ENCODE data around the gene OR13C3. TPM values are rescaled to one million over a fixed set of nuclear protein-coding genes. Genes with fewer than 3 reads are reported as not detected.

OR13C3 gene
- polyA plus RNA-seq, 3 donors: not detected

DNA sequence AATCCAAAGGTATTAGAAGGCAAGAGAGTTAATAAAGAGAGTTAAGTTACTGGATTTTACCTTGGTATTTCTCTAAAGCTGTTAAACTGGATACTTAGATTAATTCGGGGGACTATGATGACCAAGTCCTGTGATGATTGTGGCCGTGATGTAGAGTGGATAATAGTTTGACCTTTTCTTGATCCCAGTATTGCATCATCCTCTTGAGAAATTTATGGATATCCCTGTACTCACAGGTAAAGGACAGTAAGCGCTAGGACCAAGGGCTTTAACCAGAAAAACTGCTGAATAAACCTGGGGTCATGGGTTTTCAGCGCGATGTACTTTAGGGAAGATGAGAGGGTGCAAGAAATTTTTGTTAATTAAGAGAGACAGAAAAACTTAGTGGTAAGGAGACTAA, 40.6 kb upstream of the OR13C3 start:
- no peak overlapping the region for H3K4me3 Mint-ChIP-seq

DNA sequence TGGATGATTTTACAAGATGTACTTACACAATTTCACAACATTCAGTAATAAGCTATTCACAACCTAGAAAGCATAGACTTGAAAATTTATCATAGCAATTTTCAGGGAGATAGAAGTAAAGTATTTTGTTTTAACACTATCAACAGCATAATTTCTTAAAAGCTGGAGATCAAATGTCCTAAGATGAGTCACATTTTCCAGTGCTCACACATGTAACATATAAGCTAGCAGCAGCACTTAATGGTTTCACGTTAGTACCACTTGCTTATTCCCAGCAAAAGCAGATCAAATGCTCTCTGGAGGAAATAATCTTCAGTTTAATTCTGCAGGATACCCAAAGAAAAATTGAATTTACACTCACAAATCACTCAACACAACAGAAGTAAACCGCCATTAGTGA, 38.8 kb upstream of the OR13C3 start:
- Histone ChIP-seq H3K27ac (ENCODE audit: low read depth in 1 of 2, low read length in 2 of 2) (no peak overlapping the region), H3K4me3 (replicated peaks in 1 of 3; ENCODE audit: low read depth in 2 of 3, low read length in 3 of 3) (no peak overlapping the region), H4K20me1 (ENCODE audit: insufficient read depth, low read length) (no peaks in the 10 kb centered on the region), H3K79me2 (ENCODE audit: insufficient read depth, low read length) (no peaks in the 10 kb centered on the region), H3K4me2 (replicated peaks; ENCODE audit: extremely low read depth, low read length, poor library complexity, severe bottlenecking) (no peak overlapping the region), H3K36me3 (replicated peaks in 1 of 2; ENCODE audit: control insufficient read depth in 1 of 2, insufficient read depth in 2 of 2, low read length in 2 of 2) (no peaks in the 10 kb centered on the region), H3K4me1 (ENCODE audit: control insufficient read depth in 1 of 2, insufficient read depth in 2 of 2, low read length in 2 of 2) (no peaks in the 10 kb centered on the region), H2AFZ (ENCODE audit: insufficient read depth, low read depth, low read length, poor library complexity, severe bottlenecking) (no peak overlapping the region), H3K27me3 (ENCODE audit: control insufficient read depth in 2 of 2, insufficient read depth in 2 of 2, low read length in 2 of 2) (no peaks in the 10 kb centered on the region), H3K9ac (ENCODE audit: insufficient read depth, low read length, poor library complexity, severe bottlenecking) (no peak overlapping the region), H3K9me3 (replicated peaks in 1 of 2; ENCODE audit: control insufficient read depth in 1 of 2, insufficient read depth in 1 of 2, low read length in 2 of 2) (no peaks in the 10 kb centered on the region)
- Mint-ChIP-seq H3K27me3 (ENCODE audit: low read depth in 3 of 3) (no peaks in the 10 kb centered on the region), H3K4me1 (no peaks in the 10 kb centered on the region), H3K4me3 (no peak overlapping the region), H3K9me3 (peaks cover 0 to 11% (median 7%) of the 10 kb centered on the region in 7 donors), H3K36me3 (no peaks in the 10 kb centered on the region), H3K27ac (no peak overlapping the region)
- intact Hi-C loops (cut with micrococcal nuclease): no loop called here
- 100% methylated on average over 1 of the region's 2 CpGs for WGBS (ENCODE audit: insufficient coverage)
- TF ChIP-seq, protein P1, sequence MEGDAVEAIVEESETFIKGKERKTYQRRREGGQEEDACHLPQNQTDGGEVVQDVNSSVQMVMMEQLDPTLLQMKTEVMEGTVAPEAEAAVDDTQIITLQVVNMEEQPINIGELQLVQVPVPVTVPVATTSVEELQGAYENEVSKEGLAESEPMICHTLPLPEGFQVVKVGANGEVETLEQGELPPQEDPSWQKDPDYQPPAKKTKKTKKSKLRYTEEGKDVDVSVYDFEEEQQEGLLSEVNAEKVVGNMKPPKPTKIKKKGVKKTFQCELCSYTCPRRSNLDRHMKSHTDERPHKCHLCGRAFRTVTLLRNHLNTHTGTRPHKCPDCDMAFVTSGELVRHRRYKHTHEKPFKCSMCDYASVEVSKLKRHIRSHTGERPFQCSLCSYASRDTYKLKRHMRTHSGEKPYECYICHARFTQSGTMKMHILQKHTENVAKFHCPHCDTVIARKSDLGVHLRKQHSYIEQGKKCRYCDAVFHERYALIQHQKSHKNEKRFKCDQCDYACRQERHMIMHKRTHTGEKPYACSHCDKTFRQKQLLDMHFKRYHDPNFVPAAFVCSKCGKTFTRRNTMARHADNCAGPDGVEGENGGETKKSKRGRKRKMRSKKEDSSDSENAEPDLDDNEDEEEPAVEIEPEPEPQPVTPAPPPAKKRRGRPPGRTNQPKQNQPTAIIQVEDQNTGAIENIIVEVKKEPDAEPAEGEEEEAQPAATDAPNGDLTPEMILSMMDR (IDR thresholded peaks at IDR 0.05): no peak
- no peak for DNase-seq

More for the DNA sequence above, 40.6 kb upstream of the OR13C3 start:
- intact Hi-C loops (cut with micrococcal nuclease): no loop called here
- Histone ChIP-seq H3K27me3 (ENCODE audit: control insufficient read depth in 2 of 2, insufficient read depth in 2 of 2, low read length in 2 of 2) (no peaks in the 10 kb centered on the region), H3K4me3 (replicated peaks in 1 of 3; ENCODE audit: low read depth in 2 of 3, low read length in 3 of 3) (no peak overlapping the region), H3K4me2 (replicated peaks; ENCODE audit: extremely low read depth, low read length, poor library complexity, severe bottlenecking) (no peak overlapping the region), H4K20me1 (ENCODE audit: insufficient read depth, low read length) (no peaks in the 10 kb centered on the region), H2AFZ (ENCODE audit: insufficient read depth, low read depth, low read length, poor library complexity, severe bottlenecking) (no peak overlapping the region), H3K9me3 (replicated peaks in 1 of 2; ENCODE audit: control insufficient read depth in 1 of 2, insufficient read depth in 1 of 2, low read length in 2 of 2) (no peaks in the 10 kb centered on the region), H3K9ac (ENCODE audit: insufficient read depth, low read length, poor library complexity, severe bottlenecking) (no peak overlapping the region), H3K4me1 (ENCODE audit: control insufficient read depth in 1 of 2, insufficient read depth in 2 of 2, low read length in 2 of 2) (no peaks in the 10 kb centered on the region), H3K36me3 (replicated peaks in 1 of 2; ENCODE audit: control insufficient read depth in 1 of 2, insufficient read depth in 2 of 2, low read length in 2 of 2) (no peaks in the 10 kb centered on the region), H3K79me2 (ENCODE audit: insufficient read depth, low read length) (no peaks in the 10 kb centered on the region), H3K27ac (ENCODE audit: low read depth in 1 of 2, low read length in 2 of 2) (no peak overlapping the region)
- H3K36me3 Mint-ChIP-seq: no peaks in the 10 kb centered on the region
- H3K4me1 Mint-ChIP-seq: no peaks in the 10 kb centered on the region
- no peak overlapping the region for H3K27ac Mint-ChIP-seq
- TF ChIP-seq, protein P1 (IDR thresholded peaks at IDR 0.05): no peak
- peaks cover 0 to 11% (median 4%) of the 10 kb centered on the region in 7 donors for H3K9me3 Mint-ChIP-seq
- H3K27me3 Mint-ChIP-seq (ENCODE audit: low read depth in 3 of 3): no peaks in the 10 kb centered on the region
- no peak for DNase-seq
- 100% methylated on average over 1 of the region's 5 CpGs for WGBS (ENCODE audit: insufficient coverage)
